Measurements from ENCODE around the gene ADCY5.

ADCY5 gene

DNA sequence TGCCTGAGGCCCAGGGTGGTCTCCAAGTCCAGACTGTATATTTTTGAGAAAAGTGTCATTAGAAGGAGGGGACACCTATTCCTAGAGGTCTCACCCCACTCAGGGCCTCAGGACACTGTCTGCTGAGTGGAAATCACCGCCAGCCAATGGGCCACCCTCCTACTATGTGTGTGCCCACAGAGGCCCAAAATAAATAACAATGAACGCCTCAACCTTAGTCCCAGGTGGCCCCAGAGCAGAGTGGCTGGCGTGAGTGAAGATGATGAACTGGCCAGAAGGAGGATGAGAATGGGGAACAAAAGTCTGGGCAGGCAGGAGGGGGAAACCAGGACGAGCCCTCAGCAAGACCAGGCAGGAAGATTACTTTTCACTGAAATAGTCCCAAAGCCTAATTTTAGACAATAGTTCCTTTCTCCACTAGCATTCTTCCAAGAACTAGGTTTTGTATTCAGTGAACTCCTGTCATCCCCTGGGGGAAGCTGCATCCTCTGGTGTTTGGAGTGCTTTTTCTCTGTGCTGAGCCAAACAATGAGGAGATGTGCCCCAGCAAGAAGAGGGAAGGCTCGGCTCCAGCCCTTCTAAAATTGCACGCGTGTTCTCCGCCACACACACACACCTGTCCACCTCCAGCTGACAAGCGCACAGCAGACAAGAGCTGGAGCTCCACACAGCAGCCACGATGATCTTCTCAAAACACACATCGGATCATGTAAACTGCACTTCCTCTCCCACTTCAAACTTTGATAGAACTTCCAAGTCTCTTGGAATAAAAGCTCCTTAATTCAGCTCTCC, 72.2 kb downstream of the ADCY5 start:
- no peak for DNase-seq (ENCODE audit: low read depth)
- no peak overlapping the region for H3K4me3 ChIP-seq (ENCODE audit: low read depth, low read length)

DNA sequence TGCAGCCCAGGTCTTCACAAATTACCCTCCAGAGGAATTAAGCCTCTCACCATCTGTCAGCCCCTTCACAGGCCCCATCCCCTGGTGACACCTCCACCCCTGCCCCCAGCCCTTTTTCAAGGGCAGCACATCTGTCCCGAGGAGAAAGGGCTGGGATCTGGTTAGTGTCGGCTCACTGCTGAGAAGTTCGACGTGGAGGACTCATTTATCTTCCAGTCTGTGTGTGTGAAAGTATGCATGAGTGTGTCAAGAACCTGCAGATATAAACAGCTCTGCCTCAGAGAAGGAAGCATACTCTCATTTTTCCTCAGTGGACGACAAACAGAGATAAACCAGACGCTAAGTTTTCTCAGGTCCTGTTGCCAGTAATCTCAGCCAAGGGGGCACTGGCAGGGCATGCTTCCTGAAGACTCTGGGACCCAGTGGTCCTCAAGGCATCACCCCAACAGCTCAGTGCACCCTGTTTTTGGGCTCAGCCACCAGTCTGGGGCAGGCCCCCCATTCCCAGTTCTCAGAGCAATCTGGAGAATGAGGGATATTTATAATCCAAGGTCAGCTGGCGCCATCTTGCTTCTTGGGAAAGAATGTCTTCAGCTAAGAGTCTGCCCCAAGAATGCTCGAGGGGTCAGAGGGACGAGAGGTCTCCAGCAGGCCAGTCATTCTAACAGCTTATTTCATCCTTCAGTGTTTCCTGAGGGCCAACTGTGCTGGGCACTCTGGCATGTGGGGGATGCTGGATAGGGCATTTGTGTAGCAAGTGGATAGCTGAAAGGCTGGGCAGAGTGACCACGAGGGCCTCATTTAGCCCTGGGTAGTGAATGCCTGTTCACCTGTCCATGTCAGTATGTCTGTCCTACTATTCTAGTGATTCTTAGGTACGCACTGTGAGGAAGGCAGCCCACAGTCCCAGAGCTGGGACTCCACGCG, 73.6 kb downstream of the ADCY5 start:
- no peak for DNase-seq (ENCODE audit: low read depth)
- H3K4me3 ChIP-seq (ENCODE audit: low read depth, low read length): no peak overlapping the region

DNA sequence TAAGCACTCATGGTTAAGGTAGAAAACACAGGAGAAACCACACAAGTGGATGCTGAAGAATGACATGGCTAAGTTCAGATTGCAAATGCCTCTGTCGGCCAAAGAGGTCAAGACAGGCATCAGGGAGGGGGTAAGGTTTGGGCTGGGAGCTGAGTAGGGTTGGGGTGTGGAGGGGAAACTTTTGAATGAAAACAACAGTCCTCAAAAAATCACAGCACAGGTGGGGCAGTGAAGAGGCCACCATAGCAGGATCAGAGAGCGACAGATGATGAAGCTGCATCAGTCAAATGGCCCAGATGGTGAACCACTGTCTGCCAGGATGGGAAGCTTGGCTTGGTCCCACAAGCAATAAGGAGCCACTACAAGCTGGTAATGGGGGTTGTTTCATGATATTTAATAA, 74.9 kb downstream of the ADCY5 start:
- H3K4me3 ChIP-seq (ENCODE audit: low read depth, low read length): no peak overlapping the region
- no peak for DNase-seq (ENCODE audit: low read depth)

DNA sequence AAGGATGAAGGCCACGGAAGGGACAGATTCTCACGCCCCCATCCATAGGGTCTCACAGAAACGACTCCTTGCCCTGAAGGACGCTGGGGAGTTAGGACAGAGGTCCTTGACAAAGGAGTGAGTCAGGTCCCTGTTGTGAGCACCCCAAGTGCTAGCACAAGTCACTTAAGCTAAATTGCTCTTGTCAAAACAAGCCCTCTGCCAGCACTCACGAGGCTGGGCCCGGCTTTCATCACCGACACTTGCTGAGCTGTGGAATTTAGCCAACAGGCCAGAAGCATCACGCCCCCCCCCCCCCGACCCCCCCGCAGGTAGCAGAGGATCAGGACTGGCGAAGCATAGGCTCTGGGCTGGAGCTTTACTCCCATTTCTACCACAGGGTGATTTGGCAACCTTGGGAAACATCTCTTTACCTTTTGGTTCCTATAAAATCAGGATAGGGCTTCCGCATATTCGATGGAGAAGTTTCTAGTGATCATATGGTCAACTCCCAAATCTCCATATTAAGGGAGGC, 75.4 kb downstream of the ADCY5 start:
- DNase-seq (ENCODE audit: low read depth): no peak
- H3K4me3 ChIP-seq (ENCODE audit: low read depth, low read length): no peak overlapping the region

GRCh38 chr3:123372686-123373473, 76.0 kb downstream of the ADCY5 start:
- no peak for DNase-seq (ENCODE audit: low read depth)
- no peak overlapping the region for H3K4me3 ChIP-seq (ENCODE audit: low read depth, low read length)

- no peak overlapping the region for H3K4me3 ChIP-seq (ENCODE audit: low read depth, low read length)
- DNase-seq (ENCODE audit: low read depth): no peak
Observed at GRCh38 chr3:123371859-123372685, 76.8 kb downstream of the ADCY5 start.

- no peak overlapping the region for H3K4me3 ChIP-seq (ENCODE audit: low read depth, low read length)
- DNase-seq (ENCODE audit: low read depth): no peak
Observed at GRCh38 chr3:123371426-123371825, 77.5 kb downstream of the ADCY5 start.

- no peak for DNase-seq (ENCODE audit: low read depth)
- H3K4me3 ChIP-seq (ENCODE audit: low read depth, low read length): no peak overlapping the region
Observed at GRCh38 chr3:123370819-123371218, 78.1 kb downstream of the ADCY5 start.

- DNase-seq (ENCODE audit: low read depth): no peak
- H3K4me3 ChIP-seq (ENCODE audit: low read depth, low read length): no peak overlapping the region
Observed at GRCh38 chr3:123369085-123369484, 79.8 kb downstream of the ADCY5 start.

DNA sequence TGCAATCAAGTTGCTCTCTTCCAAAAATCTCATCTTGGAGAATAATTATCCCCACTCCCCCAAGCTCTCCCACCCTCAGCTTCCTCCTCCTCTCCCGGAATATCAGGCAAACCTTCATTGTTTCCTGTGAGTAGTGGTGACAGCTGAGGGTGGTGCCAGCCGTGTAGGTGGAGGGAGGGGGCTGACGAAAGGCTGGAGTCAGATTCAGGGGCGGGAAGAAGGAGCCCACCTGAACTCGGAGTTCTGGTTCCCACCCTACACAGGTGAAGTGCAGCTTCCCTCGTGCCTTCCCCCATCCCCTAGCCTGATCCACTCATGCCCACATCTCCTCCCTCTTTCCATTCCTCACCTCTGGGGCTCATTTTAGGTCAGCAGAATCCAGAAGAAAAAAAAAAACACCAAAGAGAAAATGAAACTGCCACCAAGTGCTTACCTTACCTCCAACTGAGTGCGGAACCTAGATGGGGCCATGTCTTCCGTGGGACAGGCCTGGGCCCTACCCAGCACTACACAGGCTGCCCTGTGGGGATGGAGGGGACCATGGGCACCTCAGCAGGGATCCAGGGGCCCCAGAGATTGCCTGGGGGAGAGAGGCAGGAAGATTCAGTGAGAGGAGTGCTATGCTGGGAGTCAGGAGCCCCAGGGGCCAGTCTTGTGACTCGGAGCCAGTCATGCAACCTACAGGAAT, 81.3 kb downstream of the ADCY5 start:
- no peak overlapping the region for H3K4me3 ChIP-seq (ENCODE audit: low read depth, low read length)

GRCh38 chr3:123365450-123366143, 83.3 kb downstream of the ADCY5 start:
- no peak for DNase-seq (ENCODE audit: low read depth)
- H3K4me3 ChIP-seq (ENCODE audit: low read depth, low read length): no peak overlapping the region

More for the DNA sequence above, 81.3 kb downstream of the ADCY5 start:
- DNase-seq (ENCODE audit: low read depth): no peak

DNA sequence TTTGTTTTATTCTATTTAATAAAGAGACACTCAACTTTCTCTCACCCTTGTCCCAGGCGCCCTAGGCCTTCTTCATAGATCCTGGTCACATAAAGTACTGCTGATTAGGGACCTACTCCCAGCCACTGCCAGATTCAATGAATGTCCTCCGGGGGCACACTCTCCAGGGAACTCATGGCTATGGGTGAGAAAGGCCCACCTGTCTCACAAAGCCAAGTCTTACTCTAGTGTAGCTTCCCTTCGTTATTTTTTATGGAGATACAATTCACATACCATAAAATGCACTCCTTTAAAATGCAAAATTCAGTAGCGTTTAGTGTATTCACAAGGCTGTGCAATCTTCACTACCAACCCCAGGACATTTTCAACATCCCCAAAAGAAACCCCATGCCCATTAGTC, 87.8 kb downstream of the ADCY5 start:
- DNase-seq (ENCODE audit: low read depth): no peak
- H3K4me3 ChIP-seq (ENCODE audit: low read depth, low read length): no peak overlapping the region

DNA sequence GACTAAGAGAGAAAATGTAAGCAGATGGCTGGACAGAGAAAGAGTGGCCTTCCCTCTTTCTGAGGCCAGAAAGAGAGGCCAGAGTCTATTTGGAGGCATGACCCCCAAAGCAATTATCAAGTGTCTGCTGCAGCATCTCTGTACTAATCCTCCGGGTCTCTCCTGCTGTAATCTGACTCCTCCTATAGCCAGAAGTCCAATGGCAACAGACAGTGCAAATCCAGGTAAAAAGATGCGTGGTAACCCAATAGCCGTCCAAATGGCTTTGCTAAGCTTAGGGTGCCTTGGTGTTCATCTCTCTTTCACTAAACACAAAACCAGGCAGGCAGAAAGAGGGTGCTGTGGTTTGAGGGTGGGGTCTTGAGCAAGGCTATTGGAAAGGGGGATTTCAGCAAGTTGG, 91.6 kb downstream of the ADCY5 start:
- DNase-seq (ENCODE audit: low read depth): no peak
- H3K4me3 ChIP-seq (ENCODE audit: low read depth, low read length): no peak overlapping the region

- no peak for DNase-seq (ENCODE audit: low read depth)
- no peak overlapping the region for H3K4me3 ChIP-seq (ENCODE audit: low read depth, low read length)
Observed at GRCh38 chr3:123353850-123354233, 95.0 kb downstream of the ADCY5 start.

DNA sequence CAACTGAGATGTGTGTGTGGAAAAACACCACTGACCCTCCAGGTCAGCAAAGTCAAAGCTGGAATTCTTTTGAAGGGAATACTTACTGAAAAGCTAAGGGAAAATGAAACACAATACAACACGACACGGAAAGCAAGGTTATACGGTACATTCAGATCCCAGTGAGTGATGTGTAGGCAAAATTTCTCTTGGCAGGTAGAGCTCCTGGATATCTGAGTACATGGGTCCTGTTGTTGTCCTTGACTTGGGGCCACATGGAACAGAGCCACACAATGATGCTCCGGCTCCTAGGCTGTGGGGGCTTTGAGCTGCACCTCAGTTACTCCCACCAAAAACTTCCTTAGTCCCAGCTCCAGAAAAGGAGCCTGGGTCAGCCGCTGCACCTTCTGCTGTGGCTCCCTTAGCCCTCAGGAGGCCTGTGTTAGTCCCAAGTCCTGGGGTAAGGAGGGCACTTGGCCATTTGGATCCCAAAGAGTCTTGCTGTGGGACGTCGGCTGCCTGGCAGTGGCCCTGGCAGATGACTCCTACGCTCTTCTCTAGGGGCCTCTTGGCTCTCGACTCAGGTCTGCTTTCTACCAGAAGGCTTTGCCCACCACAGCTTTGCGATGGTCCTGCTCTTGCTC, 95.6 kb downstream of the ADCY5 start:
- no peak for DNase-seq (ENCODE audit: low read depth)
- H3K4me3 ChIP-seq (ENCODE audit: low read depth, low read length): no peak overlapping the region

GRCh38 chr3:123352134-123352554, 96.7 kb downstream of the ADCY5 start:
- no peak overlapping the region for H3K4me3 ChIP-seq (ENCODE audit: low read depth, low read length)
- no peak for DNase-seq (ENCODE audit: low read depth)

DNA sequence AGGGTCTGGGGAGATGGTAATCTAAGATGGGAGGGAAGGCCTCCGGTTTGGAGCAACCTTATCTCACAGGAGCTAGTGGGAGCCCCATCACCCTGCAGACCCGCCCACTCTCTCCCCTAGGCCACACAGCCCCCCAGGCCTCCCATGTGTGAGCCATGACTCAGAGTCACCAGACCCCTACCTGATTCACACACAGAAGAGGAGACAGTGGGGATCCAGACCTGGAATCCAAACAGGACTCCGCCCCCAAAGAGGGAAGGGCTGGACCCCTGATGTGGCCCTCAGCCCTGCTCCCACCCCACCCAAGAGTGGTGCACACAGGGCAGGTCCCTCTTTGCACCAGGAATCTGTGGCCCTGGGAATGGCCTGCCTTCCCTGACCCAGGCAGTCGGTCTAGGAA, 97.4 kb downstream of the ADCY5 start:
- DNase-seq (ENCODE audit: low read depth): no peak
- H3K4me3 ChIP-seq (ENCODE audit: low read depth, low read length): no peak overlapping the region

Measured in skeletal muscle cell (primary cell).